ENCODE data around the gene JAGN1.
"Not testable (repeated sequence)": the region's sequence is repeated elsewhere in the genome, so short reads cannot be mapped to it uniquely, and the experiment has no call there.

Gene JAGN1

GRCh38 chr3:9890249-9891071, at the start of gene JAGN1:
TSS of gene JAGN1 (plus strand) at chr3:9890610. CDS start at chr3:9890723, 113 bp downstream.
- peak; percentile 60 for DNase-seq

- no peak for DNase-seq
Measured at GRCh38 chr3:9841015-9841414, 49.4 kb upstream of the JAGN1 start.

DNA sequence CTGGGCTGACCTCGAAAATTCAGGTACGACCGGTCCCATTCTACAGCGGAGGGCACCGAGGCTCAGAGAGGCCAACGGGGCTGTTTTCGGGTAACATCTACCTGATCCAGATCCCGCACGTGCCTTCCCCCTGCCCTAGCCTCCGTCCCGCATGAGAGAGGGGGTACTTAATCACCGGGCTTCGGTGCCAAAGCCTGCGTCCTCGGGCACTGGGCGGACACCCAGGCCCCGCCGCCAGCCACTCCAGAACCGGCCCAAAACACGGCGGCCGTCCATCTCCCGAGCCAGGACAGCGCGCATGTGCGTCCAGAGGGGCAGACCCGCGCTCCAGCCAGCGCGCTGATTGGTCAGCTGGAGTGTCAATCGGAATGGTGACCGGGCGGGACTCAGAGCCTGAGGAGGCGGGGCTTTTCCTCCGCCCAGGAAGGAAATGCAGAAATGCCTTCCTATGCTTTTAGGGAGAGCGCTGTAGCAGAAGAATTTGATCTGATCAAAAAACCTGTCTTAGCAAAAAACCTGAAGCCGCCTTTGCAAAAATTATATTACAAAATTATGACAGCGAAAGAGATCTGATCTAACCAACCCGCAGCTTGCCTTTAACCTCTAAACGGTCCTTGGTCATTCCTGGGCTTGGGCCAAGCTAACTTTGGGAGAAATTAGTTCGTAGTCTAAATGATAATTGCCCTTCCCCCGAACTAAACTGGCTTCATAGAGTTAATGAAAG, 46.5 kb upstream of the JAGN1 start, which contains the start of gene RPUSD3:
TSS of gene RPUSD3 (minus strand) at position 294 of the 724 bp plus-strand sequence. CDS start at position 276, 18 bp downstream.
- DNase-seq, result peak; percentile 73

DNA sequence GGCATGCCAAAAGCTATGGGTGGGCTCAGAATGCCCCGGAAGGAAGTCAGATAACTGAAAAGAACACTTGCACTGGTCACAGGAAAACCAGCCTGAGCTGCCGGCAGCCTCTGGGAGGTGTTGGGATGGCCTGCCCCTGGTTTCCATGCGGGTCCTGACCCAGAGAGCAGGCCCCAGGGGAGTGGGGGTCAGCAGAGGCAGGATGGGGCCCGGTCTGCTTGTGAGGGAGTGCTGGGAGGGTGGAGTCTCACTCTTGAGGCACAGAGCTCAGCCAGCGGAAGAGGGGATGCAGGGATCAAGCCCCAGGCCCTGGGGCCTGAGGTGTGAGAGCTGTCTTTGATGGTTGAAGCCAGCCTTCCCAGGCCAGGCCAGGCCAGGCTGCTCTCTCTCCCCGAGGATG, 44.2 kb upstream of the JAGN1 start:
- no peak for DNase-seq

GRCh38 chr3:9846931-9847488, 43.4 kb upstream of the JAGN1 start:
- DNase-seq, result no peak

DNA sequence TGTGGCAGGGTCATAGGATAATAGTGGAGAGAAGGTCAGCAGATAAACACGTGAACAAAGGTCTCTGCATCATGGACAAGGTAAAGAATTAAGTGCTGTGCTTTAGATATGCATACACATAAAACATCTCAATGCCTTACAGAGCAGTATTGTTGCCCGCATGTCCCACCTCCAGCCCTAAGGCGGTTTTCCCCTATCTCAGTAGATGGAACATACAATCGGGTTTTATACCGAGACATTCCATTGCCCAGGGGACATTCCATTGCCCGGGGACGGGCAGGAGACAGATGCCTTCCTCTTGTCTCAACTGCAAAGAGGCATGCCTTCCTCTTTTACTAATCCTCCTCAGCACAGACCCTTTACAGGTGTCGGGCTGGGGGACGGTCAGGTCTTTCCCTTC, 42.5 kb upstream of the JAGN1 start:
- not testable (repeated sequence) for DNase-seq

DNA sequence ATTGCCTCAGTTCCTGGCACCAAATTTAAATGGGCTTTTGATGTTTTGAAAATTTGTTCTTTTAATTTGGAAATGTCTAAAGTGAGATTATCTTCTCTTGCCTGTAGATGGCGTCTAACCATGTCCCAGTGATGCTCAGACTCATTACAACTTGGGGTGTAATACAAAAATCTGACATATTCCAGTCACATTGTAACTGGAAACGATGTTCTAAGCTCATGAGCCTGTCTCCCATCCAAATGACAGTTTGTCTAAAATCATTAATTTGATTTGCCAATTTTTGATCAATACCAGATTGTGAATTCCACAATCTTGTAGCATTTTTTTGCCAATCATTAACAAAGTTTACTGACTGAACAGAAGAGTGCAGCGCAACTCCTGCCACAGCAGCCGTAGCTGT, 41.5 kb upstream of the JAGN1 start:
- not testable (repeated sequence) for DNase-seq

- DNase-seq, result not testable (repeated sequence)
Measured at GRCh38 chr3:9851383-9851782, 39.0 kb upstream of the JAGN1 start.

DNA sequence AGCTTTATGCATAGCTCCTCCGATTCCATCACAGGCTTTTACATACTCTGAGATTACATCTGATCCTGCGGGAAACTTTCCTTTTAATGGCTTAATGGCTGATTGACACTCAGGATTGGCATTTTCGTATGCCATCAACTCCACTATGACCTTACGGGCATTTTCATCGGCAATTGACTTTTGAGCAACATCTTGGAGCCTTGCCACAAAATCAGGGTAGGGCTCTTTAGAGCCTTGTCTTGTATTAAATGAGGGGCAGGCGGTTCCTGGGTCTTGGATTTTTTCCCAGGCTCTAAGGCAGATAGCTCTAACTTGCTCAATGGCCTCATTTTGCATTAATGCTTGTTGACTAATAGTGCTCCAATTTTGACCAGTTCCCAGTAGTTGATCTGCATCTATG, 38.5 kb upstream of the JAGN1 start:
- DNase-seq, result not testable (repeated sequence)

DNA sequence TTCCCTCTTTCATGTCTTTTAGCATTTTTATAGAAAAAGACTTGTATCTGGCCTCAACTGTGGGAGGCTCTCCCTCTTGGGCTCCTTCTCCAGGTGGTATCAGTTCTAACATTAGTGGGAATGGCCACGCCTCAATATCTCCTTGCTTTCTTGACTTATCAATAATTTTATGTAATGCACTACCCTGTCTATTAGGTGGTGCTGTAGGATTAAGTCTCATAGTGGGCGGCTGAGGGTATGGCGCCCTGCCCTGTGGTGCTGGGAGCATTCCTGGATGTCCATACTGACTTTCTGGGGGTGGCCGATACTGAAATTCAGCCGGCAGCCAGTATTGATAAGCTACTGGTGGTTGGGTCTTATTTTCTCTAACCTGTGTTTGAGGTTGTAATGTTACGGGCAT, 37.9 kb upstream of the JAGN1 start:
- no peak for DNase-seq

DNA sequence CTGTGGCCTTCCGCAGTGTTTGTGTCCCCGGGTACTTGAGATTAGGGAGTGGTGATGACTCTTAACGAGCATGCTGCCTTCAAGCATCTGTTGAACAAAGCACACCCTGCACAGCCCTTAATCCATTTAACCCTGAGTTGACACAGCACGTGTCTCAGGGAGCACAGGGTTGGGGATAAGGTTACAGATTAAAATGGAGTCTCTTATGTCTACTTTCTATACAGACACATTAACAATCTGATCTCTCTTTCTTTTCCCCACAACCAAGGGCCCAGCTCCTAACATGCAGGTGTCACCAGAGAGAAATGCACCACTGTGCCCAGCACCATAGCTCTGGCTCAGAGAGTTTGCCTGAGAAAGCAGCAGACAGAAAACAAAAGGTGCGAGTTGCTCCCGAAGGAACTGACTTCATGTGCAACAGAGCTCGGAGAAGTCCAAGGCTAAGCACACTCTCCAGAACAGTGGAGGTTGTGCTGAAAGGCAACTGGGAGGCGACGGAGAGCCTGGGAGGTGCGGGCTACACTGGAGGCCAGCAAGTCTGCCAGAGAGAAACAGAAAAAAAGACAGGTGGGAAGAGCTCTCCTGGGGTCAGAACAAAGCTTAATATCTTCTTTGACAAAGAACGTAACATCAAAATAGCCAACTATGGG, 36.0 kb upstream of the JAGN1 start:
- not testable (repeated sequence) for DNase-seq

- no peak for DNase-seq
Measured at GRCh38 chr3:9855594-9855993, 34.8 kb upstream of the JAGN1 start.

DNA sequence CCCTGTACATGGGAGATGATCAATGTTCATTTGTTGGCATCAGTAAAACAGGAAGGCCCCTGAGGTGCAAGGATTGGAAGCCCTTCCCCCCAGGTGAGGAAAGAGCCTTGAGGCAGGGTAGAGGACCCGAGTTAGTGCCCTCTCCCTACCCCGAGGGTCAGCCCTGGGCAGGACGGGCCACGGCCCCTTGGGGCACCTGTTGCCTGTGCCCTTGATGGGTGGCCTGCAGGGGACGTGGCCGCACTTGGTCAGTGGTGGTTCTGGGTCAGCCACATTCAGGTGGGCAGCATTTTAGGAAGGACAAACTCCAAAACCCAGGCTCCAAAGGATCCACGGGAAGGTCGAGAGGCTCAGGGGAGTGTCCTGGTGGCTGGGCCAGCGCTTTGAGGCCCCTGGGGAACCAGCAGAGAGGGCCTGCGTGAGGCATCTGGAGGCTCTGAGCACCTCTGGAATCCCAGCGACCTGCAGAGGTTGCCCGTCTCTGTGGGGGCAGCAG, 30.8 kb upstream of the JAGN1 start:
- DNase-seq, result no peak

DNA sequence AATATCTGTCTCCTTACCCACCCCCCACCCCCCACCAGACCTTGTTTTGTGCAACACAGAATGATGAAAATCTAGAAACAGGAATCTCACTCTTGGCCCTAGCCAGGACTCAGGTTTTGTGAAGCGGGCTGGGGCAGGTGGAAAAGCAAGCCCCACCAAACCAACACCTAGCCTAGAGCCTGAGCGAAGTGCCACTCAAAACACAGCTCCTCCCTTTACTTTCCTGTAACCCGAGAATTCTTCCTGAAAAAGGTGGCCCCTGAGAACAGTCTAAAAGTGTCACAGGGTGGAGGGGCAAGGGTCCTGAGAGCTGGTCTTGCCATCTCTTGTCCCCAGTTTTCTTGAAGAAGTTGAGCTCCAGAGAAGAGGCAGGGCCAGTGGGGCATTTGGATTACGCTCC, 29.2 kb upstream of the JAGN1 start:
- DNase-seq, result no peak

DNA sequence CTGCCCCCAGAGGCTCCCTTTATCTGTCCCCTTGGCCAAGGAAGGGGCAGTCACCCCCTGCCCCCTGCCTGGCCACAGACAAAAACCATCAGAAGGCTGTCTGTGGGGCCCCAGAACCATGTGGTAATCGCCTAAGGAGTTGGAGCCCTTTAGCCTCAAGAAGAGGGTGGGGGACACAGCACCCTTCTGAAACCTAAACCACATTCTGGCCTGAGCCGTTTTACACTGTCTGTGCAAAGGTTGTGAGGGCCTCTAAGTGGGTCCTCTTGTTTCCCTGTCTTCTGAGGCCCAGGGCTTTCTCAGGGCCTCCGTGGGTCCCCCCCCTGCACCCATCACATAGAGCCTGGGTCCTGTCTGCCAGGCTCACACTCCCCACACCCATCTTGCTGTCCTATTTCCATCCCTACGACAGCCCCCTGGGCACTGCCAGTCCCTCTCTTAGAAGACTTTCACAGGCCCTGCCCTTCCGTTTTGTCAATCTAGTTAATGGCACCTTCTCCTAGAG, 28.7 kb upstream of the JAGN1 start:
- DNase-seq, result no peak

GRCh38 chr3:9862391-9863057, 27.9 kb upstream of the JAGN1 start:
- DNase-seq, result no peak

DNA sequence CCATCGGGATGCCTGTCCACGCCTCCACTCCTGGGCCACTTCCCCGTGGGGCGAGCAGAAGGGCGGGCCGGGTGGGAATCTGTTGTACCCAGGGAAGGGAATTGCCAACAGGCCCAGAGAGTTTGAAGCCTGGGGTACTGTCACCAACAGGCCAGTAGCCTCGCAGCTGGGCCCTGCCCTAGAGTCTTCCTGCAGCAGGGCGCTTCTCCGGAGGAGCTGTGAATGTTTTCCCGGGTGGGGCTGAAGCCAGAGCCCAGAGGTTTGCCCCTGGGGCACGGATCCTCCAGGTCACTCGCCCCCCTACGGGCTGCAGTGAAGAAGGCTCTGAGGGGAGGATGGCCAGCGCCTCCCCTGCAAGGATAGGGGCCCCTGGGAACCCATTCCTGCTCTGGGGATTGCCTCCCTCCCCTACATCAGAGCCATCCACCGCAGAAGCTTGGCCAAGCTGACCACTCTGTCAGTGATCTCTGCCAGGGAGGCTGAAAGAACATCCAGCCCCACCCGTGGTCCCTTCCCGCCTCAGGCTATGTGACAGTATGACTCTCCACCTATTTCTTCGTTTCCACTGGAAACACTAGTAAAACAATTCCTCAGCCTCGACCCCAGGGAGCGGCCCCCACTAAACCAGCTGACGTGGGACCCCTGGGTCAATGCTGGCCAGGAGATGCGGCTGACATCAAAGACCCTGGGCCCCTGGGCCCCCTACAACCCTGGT, 27.2 kb upstream of the JAGN1 start:
- no peak for DNase-seq

DNA sequence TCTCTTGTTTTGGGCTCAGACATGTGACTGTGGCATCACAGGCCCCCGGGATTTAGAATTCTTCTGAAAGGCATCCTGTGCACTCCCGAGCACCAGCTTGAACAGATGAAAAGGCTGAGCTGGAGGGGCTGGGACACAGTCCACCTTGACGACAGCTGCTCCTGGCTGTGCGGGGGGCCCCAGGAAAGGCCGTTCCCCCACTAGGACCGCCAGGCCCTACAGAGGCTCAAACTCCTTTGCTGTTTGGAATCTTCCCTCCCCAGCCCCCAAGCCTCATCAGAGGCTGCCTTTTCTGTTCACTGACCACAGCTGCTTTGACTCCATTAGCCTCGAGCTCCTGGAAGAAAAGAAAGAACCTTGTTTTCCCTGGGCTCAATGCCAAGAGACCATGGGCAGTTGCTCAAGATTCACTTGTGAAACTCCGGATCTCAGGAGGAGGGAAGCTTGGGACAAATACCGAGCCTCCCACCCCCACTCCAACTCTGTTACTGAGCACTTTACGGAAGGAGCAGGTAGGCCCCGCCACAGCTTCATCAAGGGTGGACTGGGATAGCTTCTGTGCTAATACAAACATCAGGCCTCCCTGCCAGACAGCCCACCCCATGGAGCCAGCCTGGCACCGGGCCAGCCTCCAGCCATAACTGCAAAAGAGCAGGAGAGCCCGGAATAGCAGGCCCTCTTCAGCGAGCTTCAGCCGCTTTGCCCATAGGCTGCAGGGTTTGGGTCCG, 26.0 kb upstream of the JAGN1 start:
- DNase-seq, result no peak

GRCh38 chr3:9865125-9865637, 25.2 kb upstream of the JAGN1 start:
- not testable (repeated sequence) for DNase-seq

DNA sequence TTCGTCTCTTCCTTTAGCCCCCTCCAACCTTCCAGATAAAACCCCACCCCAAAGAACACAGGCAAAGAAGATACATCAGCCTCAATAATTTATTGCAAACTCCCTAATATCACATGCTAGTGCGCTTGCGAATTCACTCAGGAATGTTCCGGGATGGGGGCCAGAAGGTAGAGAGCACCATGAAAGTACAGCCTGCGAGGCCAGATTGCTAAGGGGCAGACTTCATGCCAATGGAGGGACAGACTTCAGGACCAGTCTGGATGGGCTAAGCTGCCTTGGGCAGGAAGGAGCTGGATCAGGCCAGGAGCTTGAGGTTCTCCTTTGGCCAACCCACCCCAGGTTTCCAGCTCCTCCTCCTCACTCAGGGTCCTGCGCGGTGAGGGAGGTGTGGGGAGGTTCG, 23.8 kb upstream of the JAGN1 start:
- DNase-seq, result no peak

GRCh38 chr3:9867106-9867505, 23.3 kb upstream of the JAGN1 start:
- DNase-seq, result no peak

Measured in NCI-H2171 (cell line).